GF-D8 (cell line): ENCODE data around the gene ADAMTS8.

Experiments
- DNase-seq: peaks from one replicate; lab custom pipeline; 2025; lab: John Stamatoyannopoulos, UW

The ADAMTS8 gene

DNA sequence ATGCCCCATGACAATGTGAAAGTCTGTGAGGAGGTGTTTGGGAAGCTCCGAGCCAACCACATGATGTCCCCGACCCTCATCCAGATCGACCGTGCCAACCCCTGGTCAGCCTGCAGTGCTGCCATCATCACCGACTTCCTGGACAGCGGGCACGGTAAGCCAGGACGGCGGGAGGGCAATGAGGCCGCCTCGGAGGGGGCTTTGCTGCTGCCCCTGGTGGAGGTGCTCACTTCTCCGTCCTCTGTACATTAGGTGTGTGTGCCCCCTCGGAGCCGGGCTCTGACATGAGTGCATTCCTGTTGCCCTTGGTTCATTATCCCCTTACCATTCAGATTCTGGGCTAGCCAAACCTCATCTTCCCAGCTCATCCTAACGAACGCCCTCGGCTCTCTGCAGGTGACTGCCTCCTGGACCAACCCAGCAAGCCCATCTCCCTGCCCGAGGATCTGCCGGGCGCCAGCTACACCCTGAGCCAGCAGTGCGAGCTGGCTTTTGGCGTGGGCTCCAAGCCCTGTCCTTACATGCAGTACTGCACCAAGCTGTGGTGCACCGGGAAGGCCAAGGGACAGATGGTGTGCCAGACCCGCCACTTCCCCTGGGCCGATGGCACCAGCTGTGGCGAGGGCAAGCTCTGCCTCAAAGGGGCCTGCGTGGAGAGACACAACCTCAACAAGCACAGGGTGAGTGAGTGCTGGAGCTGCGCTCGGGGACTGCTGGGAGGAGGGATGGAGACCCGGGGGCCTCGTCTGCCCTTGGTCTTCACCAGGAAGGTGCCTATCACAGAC lies 33.9 kb upstream of the ADAMTS8 start:
- no peak for DNase-seq

DNA sequence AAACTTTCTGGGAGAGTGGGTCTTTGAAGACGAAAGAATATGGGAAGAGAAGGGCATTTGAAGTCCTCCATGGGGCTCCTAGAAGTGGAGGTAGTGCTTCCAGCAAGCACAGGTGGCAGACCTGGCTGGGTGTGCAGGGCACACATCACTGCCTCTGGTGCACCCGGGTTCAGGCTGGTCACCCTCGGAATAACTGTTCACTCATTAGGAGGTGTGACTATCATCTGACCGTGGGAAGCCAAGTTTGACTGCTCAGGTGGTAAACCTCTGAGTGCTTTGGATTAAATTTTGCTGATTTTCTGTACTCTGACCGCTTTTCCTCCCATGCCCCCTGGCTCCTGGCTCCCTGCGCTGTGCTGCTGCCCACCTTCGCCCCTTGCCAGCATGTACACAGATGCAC lies 31.1 kb upstream of the ADAMTS8 start:
- no peak for DNase-seq

DNA sequence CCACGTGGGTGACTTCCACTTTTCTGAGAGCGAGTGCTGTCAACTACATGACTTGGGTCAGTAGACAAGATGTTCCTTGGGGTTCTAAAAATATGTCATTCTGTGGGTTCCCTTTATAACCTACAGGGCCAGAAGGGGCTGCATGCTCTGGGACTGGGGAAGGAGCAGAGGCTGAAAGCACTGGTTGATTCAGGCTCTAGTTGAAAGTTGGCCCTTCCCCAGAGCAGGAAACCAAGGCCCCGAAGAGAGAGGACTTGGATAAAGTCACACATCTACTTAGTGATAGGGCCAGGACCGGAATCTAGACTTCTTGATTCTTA lies 30.0 kb upstream of the ADAMTS8 start:
- no peak for DNase-seq

DNA sequence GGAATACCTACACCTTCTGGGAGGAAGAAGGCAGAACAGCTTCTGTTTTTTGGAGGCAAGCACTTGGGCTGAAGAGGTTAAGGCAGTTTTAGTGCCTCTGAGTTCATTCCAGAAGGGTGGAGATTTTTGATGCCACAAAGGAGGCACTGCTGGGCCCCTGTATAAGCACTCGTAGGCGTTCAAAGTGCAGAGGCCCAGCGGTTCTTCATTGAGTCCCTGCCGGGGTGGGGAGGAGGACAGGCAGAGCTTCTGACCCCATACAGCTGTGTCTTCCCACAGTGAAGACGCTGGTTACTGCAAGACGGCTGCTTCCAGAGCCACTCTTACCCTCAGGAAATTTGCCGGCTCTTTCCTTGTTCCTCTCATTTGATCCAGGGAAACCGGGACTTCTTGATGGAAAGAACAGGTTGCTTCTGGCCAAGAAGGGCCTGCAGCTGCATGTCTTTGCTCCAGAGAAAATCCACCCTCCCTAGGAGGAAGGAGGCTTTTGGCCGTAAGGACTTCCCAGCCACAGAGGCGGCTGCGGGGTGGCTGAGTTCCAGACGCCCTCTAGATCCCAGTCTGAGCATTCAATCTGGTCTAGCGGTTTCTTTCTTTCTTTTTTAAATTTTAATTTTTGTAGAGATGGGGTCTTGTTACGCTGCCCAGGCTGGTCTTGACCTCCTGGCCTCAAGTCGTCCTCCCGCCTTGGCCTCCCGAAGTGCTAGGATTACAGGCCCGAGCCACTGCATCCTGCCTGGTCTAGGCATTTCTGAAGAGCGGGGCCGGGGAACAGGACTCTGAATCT lies 29.4 kb upstream of the ADAMTS8 start:
- DNase-seq = no peak

DNA sequence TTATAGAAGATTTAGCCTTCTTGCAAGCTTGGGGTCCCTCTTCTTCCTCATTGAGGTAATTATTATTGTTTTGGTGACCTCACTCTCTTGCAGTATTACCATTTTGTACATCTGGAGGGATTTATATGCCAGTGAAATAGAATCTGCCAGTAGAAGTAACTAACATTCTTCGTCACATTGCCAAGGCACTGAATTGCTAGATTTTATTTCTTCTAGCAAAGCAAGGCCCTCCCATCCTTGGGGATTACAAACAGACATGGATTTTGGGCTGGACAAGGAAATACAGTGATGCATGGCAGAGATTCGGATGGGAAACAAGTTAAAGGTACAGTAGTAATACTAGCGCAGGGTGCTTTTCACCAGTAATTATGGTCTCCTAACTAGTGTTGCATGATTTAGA lies 27.9 kb upstream of the ADAMTS8 start:
- no peak for DNase-seq

DNA sequence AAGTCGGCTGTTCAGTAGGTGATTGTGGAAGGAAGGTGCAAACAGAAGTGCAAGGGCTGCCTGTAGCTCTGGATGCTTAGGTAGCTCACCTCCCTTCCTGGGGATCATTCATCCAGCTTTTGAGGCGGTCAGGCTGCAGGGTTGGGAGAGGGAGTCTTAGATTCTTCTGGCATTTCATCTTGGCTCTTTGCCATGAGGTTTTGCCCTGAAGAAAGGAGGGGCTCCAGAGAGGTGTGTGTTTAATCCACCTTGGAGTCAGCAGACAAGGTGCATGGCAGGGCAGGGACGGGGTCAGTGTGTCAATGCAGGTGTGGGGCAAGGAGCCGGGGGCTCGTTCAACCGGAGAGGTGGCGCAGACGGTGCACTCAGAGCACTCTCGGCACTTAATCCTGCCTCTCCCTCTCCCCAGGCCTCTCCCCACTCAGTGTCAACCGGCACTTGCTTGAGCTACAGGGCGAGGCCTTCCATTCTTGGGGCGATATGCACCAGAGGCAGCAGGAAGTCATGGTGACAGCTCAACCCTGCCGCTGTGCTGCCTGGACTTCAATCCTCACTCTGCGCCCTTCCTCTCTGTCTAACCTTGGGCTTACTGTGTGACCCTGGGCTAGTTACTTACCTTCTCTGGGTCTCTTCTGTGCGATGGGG lies 27.2 kb upstream of the ADAMTS8 start:
- no peak for DNase-seq

DNA sequence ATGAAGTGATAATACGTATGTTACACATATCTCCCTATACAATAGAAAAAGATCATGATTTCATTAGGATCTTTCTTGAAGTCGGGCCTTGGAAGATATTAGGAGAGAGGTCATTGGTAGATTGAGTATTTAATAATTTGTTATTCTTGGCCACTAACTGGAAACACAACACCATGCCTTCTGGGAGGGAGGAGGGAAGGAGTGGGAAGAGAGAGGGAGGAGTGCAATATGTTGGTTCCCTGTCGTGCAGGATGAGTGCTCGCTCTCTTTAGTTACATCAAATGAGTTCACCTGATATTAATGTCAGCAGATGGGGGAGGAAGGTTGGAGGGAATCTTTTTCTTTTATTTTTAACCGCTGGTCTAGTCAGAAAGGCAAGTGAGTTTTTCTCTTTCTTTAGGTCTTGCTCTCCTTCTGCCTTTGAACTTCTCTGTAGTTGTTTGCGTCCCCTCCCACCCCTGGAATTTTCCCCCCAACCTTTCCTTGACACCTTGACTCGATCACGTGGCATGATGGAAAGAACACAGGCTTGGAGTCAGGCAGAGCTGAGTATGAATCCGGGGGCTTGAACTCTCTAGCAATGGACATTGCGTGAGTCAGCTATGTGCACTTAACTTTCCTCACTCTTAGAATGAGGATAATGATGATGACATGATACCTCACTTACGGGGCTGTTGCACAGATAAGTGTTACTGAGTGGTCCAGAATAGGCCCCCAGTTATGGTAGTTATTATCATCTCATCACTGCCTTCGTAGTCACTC lies 26.3 kb upstream of the ADAMTS8 start:
- DNase-seq = no peak

DNA sequence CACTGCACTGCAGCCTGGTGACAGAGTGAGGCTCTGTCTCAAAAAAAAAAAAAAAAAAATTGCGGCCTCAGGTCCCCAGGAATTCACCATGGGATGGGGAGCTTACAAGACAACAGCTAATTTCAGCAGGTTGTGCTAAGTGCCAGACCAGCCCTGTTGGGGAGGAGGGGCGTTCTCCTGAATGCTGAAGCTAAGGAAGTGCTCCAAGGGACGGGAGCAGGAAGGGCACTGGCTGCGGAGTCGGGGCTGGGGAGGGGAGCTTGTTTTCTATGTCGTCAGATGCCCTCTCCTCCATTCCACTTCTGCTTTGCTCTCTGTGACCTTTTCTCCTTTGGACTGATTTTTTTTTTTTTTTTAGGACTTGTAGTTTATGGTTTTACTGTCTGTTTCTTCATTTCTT lies 24.5 kb upstream of the ADAMTS8 start:
- no peak for DNase-seq

DNA sequence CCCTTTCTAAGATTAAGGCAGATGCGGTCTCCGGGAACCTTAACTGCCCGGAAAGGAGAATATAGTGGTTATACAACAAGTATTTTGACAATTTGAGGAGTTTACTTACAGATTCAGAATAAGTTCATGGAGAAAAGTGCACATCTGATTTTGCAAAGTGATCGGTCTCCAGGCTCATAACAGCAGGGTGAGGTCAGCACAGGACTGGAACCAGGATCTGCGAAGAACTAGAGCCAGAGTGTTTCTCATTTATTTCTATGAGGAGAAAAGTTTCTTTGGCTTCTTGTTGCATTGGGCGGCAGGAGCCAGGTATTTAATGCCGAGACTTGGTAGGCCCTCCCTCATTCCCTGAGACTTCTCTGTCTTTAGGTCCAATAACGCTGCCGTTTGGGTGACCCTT lies 23.8 kb upstream of the ADAMTS8 start:
- DNase-seq = no peak

DNA sequence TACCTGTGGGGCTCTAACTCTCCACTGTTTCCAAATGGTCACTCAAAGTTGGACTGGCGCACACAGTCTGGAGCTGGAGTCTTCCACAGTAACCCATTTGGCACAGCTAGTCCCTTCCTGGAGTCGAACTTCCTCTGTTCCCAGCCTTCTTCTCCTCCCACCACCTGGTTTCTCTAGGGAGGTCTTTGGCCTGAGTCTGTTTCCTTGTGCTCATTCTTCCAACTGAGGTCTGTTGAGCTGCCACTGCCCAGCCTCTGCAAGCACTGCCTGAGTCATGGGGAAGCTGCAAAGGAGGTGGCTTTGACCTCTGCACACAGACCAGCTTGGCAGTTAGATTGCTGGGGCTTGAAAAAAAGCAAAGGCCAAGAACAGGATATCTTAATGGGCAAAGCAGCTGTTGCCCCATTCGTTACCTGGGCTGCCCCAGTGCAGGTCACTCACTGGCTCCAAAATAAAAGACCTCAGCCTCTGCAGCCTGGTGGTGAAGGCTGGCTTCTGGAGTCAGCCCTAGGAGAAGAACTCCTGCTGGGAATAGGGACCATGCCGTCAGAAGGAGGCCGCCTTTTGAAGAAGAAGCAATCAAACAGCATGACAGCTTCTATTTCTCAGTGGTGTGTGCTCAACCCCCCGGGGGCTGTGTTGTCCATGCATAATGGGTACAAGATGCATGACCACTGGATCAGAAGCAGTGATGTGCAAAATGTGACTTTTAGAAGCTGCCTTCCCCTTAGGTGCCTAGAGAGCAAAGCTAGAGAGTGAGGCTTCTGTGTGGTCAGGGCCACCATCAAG lies 23.0 kb upstream of the ADAMTS8 start:
- DNase-seq = no peak

DNA sequence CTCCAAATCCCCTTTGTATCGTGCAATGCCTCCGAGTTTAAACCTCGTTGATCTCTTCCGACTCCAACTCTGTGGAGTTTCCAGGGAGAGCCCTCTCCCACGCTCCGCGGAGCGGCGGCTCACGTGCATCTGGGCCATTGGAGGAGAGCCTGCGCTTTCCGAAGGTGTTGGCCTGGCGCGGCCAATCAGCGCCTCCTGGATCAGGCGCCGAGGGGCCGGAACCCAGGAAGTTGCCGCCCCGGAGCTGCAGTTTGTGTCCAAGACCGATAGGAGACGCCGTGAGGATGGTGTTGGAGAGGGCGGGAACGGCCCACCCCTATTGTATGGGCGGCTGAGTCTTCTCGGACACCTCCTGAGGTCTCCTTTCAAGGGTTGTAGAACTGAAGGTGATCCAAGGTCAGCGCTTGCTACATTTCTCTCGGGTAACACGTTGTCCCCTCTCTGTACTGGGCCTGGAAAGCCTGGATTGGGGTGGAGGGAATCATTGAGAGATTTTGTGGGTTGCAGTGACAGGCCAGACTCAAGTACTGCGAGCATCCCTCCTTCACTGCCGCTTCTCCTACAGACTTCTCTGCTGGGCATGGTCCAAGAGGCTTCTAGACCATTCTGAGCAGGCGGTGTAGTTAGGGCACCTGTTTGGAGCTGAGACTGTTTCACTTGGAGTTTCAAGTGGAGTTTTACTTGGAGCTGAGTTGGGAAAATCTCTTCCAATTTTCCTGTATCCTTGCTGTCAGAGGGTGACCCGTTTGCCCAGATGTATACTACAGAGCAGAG lies 21.8 kb upstream of the ADAMTS8 start:
- DNase-seq = no peak

DNA sequence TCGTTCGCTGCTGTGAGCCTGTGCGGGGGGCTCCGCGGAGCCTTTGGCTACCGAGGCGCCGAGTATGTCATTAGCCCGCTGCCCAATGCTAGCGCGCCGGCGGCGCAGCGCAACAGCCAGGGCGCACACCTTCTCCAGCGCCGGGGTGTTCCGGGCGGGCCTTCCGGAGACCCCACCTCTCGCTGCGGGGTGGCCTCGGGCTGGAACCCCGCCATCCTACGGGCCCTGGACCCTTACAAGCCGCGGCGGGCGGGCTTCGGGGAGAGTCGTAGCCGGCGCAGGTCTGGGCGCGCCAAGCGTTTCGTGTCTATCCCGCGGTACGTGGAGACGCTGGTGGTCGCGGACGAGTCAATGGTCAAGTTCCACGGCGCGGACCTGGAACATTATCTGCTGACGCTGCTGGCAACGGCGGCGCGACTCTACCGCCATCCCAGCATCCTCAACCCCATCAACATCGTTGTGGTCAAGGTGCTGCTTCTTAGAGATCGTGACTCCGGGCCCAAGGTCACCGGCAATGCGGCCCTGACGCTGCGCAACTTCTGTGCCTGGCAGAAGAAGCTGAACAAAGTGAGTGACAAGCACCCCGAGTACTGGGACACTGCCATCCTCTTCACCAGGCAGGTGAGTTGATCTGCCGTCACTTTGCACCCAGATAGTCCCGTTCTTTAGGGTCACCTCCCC lies 21.0 kb upstream of the ADAMTS8 start:
- no peak for DNase-seq

DNA sequence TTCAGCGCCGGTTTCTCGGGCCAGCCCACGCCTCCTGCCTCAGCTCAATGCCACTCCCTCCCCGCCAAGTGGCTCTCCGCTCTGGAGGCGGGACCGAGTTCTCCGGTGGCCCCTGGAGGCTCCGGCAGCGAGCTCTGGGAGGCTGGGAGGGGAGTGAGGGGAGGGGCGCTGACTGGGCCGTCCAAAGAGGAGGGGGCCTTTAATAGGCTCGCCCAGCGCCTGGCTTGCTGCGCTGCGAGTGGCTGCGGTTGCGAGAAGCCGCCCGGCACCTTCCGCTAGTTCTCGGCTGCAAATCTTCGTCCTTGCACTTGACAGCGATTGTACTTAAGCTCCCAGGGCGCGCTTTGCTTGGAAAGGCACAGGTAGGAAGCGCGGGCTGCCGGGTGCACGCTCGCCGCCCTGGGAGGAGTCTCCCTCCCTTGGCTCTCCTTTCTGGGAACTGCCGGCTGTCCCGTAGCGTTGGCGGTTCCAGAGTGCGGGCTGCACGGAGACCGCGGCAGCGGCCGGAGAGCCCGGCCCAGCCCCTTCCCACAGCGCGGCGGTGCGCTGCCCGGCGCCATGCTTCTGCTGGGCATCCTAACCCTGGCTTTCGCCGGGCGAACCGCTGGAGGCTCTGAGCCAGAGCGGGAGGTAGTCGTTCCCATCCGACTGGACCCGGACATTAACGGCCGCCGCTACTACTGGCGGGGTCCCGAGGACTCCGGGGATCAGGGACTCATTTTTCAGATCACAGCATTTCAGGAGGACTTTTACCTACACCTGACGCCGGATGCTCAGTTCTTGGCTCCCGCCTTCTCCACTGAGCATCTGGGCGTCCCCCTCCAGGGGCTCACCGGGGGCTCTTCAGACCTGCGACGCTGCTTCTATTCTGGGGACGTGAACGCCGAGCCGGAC lies 20.3 kb upstream of the ADAMTS8 start, which contains the start of gene ADAMTS15:
ADAMTS15 (plus strand) TSS at position 230 of the 894 bp plus-strand sequence; CDS start at position 559, 329 bp downstream.
- DNase-seq = no peak

DNA sequence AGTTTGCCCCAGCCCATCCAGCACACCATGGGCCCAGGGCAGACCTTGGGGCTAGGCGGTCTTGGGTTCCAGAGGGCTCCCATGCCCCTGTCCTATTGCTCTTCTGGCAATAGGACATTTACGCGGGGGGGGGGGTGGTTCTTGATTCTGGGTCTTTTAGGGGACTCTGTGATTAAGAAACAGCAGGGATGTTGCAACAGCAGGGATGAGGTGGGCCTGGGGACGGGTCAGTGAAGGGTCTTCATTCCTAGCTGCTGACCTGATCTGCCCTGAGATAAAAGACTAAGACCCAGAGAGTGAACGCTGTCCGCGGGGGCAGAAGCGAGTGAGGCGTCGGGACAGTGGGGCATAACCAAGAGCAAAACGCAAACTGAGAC lies 19.6 kb upstream of the ADAMTS8 start:
- no peak for DNase-seq

DNA sequence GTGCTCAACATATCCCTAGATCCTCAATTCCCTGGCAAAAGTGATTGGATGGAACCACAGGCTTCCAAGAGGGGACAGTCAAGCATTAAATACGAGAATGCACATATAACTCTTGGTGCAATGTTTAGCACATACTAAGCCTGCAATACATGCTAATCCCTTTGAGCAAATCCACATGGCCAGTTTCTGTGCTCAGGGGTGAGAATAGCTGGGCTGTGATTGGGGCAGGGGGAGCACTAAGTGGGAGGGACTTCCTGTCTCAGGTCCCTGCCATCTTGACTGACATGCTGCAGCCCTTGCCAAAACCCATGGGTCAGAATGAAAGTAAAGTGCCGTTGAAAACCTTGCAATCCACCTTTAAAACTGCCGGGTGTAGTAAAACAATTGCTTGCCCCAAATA lies 17.4 kb upstream of the ADAMTS8 start:
- no peak for DNase-seq

DNA sequence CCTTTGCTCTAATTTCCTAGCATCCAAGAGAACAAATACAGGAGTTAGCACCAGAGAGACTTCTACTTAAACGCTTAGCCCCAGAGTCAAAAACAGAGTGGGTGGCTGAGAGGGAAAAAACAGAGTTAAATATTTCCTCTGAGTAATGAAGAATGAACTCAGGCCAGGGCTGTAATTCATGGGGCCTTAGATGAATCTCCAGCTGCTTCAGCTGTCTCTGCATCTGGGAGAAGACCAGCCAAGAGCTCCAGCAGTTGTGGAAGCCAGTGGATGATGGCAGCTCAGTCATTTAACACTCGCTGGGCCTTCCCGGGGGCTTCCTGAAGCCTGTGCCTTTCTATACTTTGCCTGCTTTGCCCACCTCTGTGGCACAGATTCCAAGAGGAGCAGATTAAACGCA lies 14.3 kb upstream of the ADAMTS8 start:
- DNase-seq = no peak

DNA sequence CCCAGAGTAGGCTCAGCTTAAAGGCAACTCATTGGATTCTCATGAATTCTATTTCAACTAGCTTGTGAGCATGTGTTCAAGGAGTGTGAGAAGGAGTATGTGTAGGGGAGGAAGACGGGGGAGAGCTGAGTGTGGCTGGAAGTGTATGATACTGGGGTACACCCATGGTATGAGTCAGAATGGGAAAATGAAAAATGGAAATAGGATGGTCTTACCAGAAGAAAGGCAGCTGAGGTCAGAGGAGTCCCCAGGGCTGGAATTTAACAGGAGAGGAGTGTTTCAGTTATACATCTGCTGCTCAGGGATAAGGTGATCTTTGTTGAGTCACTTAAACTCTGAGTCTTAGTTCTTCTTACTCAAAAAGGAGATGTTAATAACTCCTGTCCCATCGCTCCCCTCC lies 13.3 kb upstream of the ADAMTS8 start:
- DNase-seq = no peak

DNA sequence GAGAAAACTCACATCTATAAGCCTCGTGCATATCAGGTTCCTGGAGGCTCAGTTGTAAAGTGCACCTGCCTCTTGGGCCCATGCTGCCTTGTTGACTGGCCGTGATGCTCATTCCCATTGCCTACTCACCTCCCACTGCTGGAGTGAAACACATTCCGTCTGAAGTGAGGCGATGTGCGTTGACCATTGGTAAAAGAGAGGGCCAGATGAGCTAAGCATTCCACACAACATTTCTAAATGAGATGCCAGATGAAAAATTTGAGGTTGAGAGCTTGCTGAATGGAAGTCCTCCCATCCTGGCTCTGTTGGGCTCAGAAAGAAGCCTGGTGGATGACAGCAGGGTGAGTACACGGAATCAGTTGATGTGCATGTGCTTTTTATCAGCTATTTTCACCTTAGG lies 11.5 kb upstream of the ADAMTS8 start:
- no peak for DNase-seq

DNA sequence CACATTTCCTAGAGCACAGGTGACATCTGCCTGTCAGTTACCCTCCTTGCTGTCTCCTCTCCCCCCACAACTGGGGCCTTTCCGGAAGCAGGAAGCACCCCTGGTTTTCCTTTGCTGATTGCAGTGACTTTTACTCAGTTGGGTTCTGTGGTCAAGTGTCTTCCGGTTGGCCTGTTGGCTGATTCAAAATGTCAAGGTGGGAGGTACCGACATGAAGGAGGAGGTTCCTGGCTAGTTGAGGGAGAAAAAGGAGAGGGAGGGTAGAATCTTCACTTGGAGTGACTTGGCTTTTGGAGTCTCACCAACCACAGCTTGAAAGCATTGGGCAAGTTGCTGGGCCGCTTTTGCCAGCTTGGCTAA lies 10.7 kb upstream of the ADAMTS8 start:
- peak; percentile 75 for DNase-seq
